Left cardiac atrium (tissue), 4 donors: ENCODE measurements around the gene TMEM63B. TPM values are rescaled to one million over a fixed set of nuclear protein-coding genes. Genes with fewer than 3 reads are reported as not detected.
"Not testable (repeated sequence)": the region's sequence is repeated elsewhere in the genome, so short reads cannot be mapped to it uniquely, and the experiment has no call there.

Source experiments
- ATAC-seq, 2 donors: fragments of 200-7000 bp; cut with Tn5 transposase; one replicate each; pipeline ENCODE4 v1.9.1; 2020; ENCODE audit warnings: mild to moderate bottlenecking in 2 of 2, moderate library complexity in 2 of 2
- DNase-seq: peaks from one replicate; pipeline ENCODE4 v3.0.0-alpha.2; 2020
- intact Hi-C, 2 donors: fragments of 100-400 bp; cut with DNase I; formaldehyde crosslinking; loops; one replicate each; pipeline versions ENCODE4 v1.14.1 to v1.15.1; 2022 to 2023
- total RNA-seq, 2 donors: library from RNA; stranded (reverse); fragmentation: NEBNext Ultra II Directional; extraction: Animal tissue kit (Norgen Biotek cat#: 25700); gene quantifications; one replicate each; pipeline ENCODE4 v1.2.1, GENCODE V29; 2021
- donor health status: DM: no; HTN: yes; CAD: no.
- donor health status: DM: no; HTN: yes; CAD: no; lungs with severe emphysema.
- donor health status: DM: yes; HTN: yes; CAD: no.
- donor health status: Dilated cardiomyopathy.

Gene TMEM63B
- total RNA-seq, 2 donors from 2014 or later, result 40.4 to 48.1 TPM

GRCh38 chr6:44133003-44133931, 5.9 kb downstream of the TMEM63B start:
- intact Hi-C loops, result no loop called here
- DNase-seq (peak; percentile 48), ATAC-seq (peak; percentile 90 to 92)

- DNase-seq, result no peak
- ATAC-seq, result no peak
- intact Hi-C loops, result no loop called here
These were observed 6.8 kb downstream of the TMEM63B start for GRCh38 chr6:44133981-44134711.

GRCh38 chr6:44135173-44135758, 7.9 kb downstream of the TMEM63B start:
- ATAC-seq (no peak), DNase-seq (no peak)
- intact Hi-C loops, result no loop called here

- intact Hi-C loops, result no loop called here
- no peak for ATAC-seq
- DNase-seq, result no peak
These were observed 8.5 kb downstream of the TMEM63B start for GRCh38 chr6:44135875-44136274.

- intact Hi-C loops, result no loop called here
- peak in 1 of 2 donors; percentile 76 for ATAC-seq
- no peak for DNase-seq
These were observed 11.5 kb downstream of the TMEM63B start for GRCh38 chr6:44138717-44139350.

GRCh38 chr6:44139351-44139743, 12.0 kb downstream of the TMEM63B start:
- intact Hi-C loops, result no loop called here
- no peak for DNase-seq
- no peak for ATAC-seq

GRCh38 chr6:44142835-44143234, 15.5 kb downstream of the TMEM63B start:
- ATAC-seq, result no peak
- no peak for DNase-seq
- intact Hi-C loops, result no loop called here

- DNase-seq (no peak), ATAC-seq (no peak)
- intact Hi-C loops, result no loop called here
These were observed 16.4 kb downstream of the TMEM63B start for GRCh38 chr6:44143731-44144130.

GRCh38 chr6:44144536-44144935, 17.2 kb downstream of the TMEM63B start:
- DNase-seq, intact Hi-C loops, ATAC-seq: not testable (repeated sequence)

GRCh38 chr6:44145839-44146238, 18.5 kb downstream of the TMEM63B start:
- ATAC-seq, result no peak
- DNase-seq, result no peak
- intact Hi-C loops, result no loop called here

- ATAC-seq (no peak), DNase-seq (no peak)
- intact Hi-C loops, result no loop called here
These were observed 19.3 kb downstream of the TMEM63B start for GRCh38 chr6:44146685-44147084.

GRCh38 chr6:44147256-44147655, 19.9 kb downstream of the TMEM63B start:
- intact Hi-C loops, result no loop called here
- DNase-seq (no peak), ATAC-seq (no peak)

- intact Hi-C loops, result loop anchor here in 1 of 2 donors (2.0 kb wide), 1 partner anchor 48 kb away; no protein-coding TSS in a partner anchor
- no peak for ATAC-seq
- DNase-seq, result no peak
These were observed 21.0 kb downstream of the TMEM63B start for GRCh38 chr6:44148306-44148705.

- ATAC-seq (no peak), DNase-seq (no peak)
- intact Hi-C loops, result loop anchor here in 1 of 2 donors (2.0 to 10.0 kb wide), 2 partner anchors 49 to 185 kb away; no protein-coding TSS in a partner anchor
These were observed 22.1 kb downstream of the TMEM63B start for GRCh38 chr6:44149369-44150012.

- intact Hi-C loops, result loop anchor here in 1 of 2 donors (10.0 kb wide), 1 partner anchor 184 kb away; no protein-coding TSS in a partner anchor
- no peak for DNase-seq
- ATAC-seq, result peak in 1 of 2 donors; percentile 55
These were observed 23.1 kb downstream of the TMEM63B start for GRCh38 chr6:44150317-44150917.

GRCh38 chr6:44151348-44152108, 24.2 kb downstream of the TMEM63B start:
- intact Hi-C loops, result loop anchor here (2.0 to 10.0 kb wide), 2 partner anchors 55 to 183 kb away; no protein-coding TSS in a partner anchor
- peak; percentile 77 for DNase-seq
- peak; percentile 73 to 74 for ATAC-seq

GRCh38 chr6:44152109-44152461, 24.7 kb downstream of the TMEM63B start:
- intact Hi-C loops, result loop anchor here (2.0 to 10.0 kb wide), 2 partner anchors 55 to 183 kb away; no protein-coding TSS in a partner anchor
- no peak for DNase-seq
- ATAC-seq, result no peak
